ENCODE measurements around the gene MREG. TPM values are rescaled to one million over a fixed set of nuclear protein-coding genes. Genes with fewer than 3 reads are reported as not detected.

The MREG gene
- total RNA-seq, 1 experiment from 2014 or later = 16.9 TPM

- H3K36me3 ChIP-seq (ENCODE audit: control insufficient read depth in 1 of 2, insufficient read depth in 2 of 2, low read length in 2 of 2) = no peaks in the 10 kb centered on the region
- no peak overlapping the region for H3K4me3 ChIP-seq (replicated peaks in 1 of 2; ENCODE audit: low read depth in 1 of 2, low read length in 2 of 2)
- no peaks in the 10 kb centered on the region for H3K9me2 ChIP-seq (ENCODE audit: insufficient read depth)
- H3K79me2 ChIP-seq (ENCODE audit: insufficient read depth, low read length) = no peaks in the 10 kb centered on the region
- TF ChIP-seq POLR2AphosphoS5 (IDR thresholded peaks at IDR 0.05; ENCODE audit: low read depth, low read length) = no peak
- no peak for TF ChIP-seq EGR1 (IDR thresholded peaks at IDR 0.05; ENCODE audit: low read depth)
- TF ChIP-seq POLR2A (IDR thresholded peaks at IDR 0.05; ENCODE audit: borderline replicate concordance, extremely low read depth, insufficient read depth, insufficient read length) = no peak
- TF ChIP-seq ZBTB33 (IDR thresholded peaks at IDR 0.05; ENCODE audit: extremely low read depth, insufficient replicate concordance, low read length) = no peak
- no peak for TF ChIP-seq RAD21 (IDR thresholded peaks at IDR 0.05; ENCODE audit: low read depth)
- TF ChIP-seq SIN3A (IDR thresholded peaks at IDR 0.05; ENCODE audit: low read depth) = no peak
- no peak for TF ChIP-seq EZH2 (IDR thresholded peaks at IDR 0.05)
- TF ChIP-seq MAX (IDR thresholded peaks at IDR 0.05) = no peak
- TF ChIP-seq ELF1 (IDR thresholded peaks at IDR 0.05; ENCODE audit: borderline replicate concordance, low read depth) = no peak
- TF ChIP-seq FOSL1 (IDR thresholded peaks at IDR 0.05; ENCODE audit: low read depth) = no peak
- no peak for TF ChIP-seq SRF (IDR thresholded peaks at IDR 0.05; ENCODE audit: low read depth)
- no peak for TF ChIP-seq SP1 (IDR thresholded peaks at IDR 0.05; ENCODE audit: low read depth)
- no peak for TF ChIP-seq TCF7L2 (IDR thresholded peaks at IDR 0.05; ENCODE audit: borderline replicate concordance, extremely low read depth, insufficient read depth, insufficient read length)
- POLR2A ChIA-PET = no interaction called here
- no peak for DNase-seq (ENCODE audit: low read depth, low spot score)
- no peak for ATAC-seq
- no peaks in the 10 kb centered on the region for H3K27me3 ChIP-seq (ENCODE audit: insufficient read depth, low read length)
- CTCF ChIA-PET = no interaction called here
- H2AFZ ChIP-seq (ENCODE audit: low read depth, low read length, poor library complexity, severe bottlenecking) = no peak overlapping the region
- H4K20me1 ChIP-seq (ENCODE audit: insufficient read depth) = no peaks in the 10 kb centered on the region
- H3K9me3 ChIP-seq (ENCODE audit: control insufficient read depth in 1 of 2, insufficient read depth in 1 of 2, low read depth in 1 of 2, low read length in 2 of 2) = no peaks in the 10 kb centered on the region
- RAD21 ChIA-PET (ENCODE audit: low non-redundant PET in 1 of 2, low total read pairs in 2 of 2, uncharacterized antibody in 2 of 2, unreplicated experiment in 2 of 2) = no interaction called here
- no peak overlapping the region for H3K4me2 ChIP-seq (ENCODE audit: low read length)
- BruUV-seq (replicated peaks) = no TSS peak
- H3K9ac ChIP-seq (ENCODE audit: low read length) = no peak overlapping the region
- no peaks in the 10 kb centered on the region for H3K4me1 ChIP-seq (ENCODE audit: control insufficient read depth in 1 of 2, insufficient read depth in 2 of 2, low read length in 2 of 2)
- no peak overlapping the region for H3K27ac ChIP-seq (ENCODE audit: low read depth, low read length)
- intact Hi-C loops (cut with micrococcal nuclease) = no loop called here
Observed at GRCh38 chr2:215900843-215901242, 112.5 kb downstream of the MREG start.

Data from HCT116 (cell line).